Brain pericyte (primary cell): ENCODE results near the gene RPS6KA5.
"Not testable (repeated sequence)": the region's sequence is repeated elsewhere in the genome, so short reads cannot be mapped to it uniquely, and the experiment has no call there.

Experiments
- DNase-seq: peaks from one replicate; pipeline ENCODE4 v3.0.0-alpha.2; 2012; ENCODE audit warnings: low read depth, low spot score

RPS6KA5 gene

GRCh38 chr14:91029456-91030217 lies 30.8 kb downstream of the RPS6KA5 start:
- DNase-seq, result no peak

GRCh38 chr14:91027561-91027960 lies 32.9 kb downstream of the RPS6KA5 start:
- DNase-seq, result no peak

DNA sequence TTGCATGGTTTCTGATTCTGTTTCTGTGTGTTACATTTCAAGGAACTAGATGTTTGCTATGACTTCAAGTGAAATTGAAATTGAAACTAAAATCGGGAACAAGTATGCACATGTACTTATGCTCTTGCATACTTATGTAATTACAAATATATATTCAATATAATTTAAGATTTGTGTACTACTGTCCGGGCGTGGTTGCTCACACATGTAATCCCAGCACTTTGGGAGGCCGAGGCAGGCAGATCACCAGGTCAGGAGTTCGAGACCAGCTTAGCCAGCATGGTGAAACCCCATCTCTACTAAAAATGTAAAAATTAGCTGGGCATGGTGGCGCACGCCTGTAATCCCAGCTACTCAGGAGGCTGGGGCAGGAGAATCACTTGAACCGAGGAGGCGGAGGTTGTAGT lies 37.8 kb downstream of the RPS6KA5 start:
- DNase-seq, result not testable (repeated sequence)

GRCh38 chr14:91021991-91022621 lies 38.3 kb downstream of the RPS6KA5 start:
- no peak for DNase-seq

- no peak for DNase-seq
Measured at GRCh38 chr14:91021115-91021514, 39.3 kb downstream of the RPS6KA5 start.

- DNase-seq, result no peak
Measured at GRCh38 chr14:91019673-91020072, 40.8 kb downstream of the RPS6KA5 start.

GRCh38 chr14:91018481-91018880 lies 42.0 kb downstream of the RPS6KA5 start:
- no peak for DNase-seq

DNA sequence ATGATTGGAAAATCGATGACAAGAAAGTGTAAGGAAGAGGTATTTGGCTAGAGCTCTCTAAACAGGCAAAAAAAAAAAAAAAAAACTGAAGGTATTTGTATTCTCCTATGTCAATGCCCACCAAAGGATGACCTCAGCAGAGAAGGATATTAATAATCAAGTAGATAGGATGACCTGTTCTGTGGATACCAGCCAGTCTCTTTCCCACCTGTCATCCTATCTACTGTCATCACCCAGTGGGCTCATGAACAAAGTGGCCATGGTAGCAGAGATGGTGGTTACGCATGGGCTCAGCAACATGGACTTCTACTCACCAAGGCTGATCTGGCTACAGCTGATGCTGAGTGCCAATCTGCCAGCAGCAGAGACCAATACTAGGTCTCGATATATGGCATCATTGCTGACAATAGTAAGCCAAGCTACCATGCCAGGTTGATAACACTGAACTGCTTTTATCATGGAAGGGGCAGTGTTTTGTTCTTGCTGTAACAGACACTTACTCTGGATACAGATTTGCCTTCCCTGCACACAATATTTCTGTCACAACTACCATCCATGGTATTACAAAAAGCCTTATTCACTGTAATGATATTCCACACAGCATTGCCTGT lies 43.5 kb downstream of the RPS6KA5 start:
- DNase-seq, result no peak

GRCh38 chr14:91015435-91015834 lies 45.0 kb downstream of the RPS6KA5 start:
- no peak for DNase-seq

GRCh38 chr14:91012045-91012444 lies 48.4 kb downstream of the RPS6KA5 start:
- no peak for DNase-seq

GRCh38 chr14:91010153-91010533 lies 50.3 kb downstream of the RPS6KA5 start:
- no peak for DNase-seq

- DNase-seq, result no peak
Measured at GRCh38 chr14:91009501-91010152, 50.8 kb downstream of the RPS6KA5 start.

DNA sequence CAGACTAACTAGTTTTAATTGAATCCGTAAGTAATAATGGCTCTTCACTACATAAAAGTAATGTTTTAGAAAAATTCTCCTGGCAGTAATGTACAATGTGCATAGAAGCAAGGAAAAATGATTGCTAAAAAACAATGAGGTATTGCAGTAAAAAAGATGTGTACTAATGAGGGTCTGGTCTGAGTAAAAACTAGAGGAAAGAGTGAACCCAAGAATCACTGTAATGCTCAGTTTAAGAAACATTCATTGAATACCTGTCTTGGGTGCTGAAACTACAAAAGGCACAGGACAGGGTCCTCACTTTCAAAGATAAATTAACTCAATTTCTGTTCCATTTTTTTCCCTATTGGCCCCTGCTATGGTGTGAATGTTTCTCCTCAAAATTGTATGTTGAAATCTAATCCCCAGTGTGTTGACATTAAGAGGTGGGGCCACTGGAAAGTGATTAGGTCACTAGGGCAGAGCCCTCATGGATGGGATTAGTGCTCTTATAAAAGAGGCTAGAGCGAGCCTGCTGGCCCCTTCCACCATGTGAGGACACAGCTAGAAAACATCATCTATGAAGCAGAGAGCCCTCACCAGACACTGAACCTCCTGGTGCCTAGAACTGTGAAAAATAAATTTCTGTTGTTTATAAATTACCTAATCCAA lies 51.6 kb downstream of the RPS6KA5 start:
- DNase-seq, result no peak

- DNase-seq, result no peak
Measured at GRCh38 chr14:91005716-91006115, 54.7 kb downstream of the RPS6KA5 start.

DNA sequence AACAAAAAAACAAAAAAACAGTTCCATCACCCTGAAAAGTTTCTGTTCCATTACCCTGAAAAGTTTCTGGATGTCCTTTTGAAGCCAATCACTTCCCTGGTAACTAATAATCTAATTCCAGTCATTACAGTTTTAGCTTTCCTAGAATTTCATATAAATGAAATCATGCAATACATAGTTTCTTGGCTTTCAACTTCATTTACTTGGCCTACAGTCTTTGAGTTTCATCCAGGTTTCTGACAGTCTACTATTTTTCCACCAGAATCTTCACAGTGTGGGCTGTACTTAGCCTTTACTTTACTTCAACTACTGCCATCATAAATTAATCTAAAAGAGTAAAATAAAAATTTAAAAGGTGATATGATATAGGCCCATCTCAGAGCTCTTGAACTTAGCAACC lies 55.5 kb downstream of the RPS6KA5 start:
- no peak for DNase-seq

- DNase-seq, result no peak
Measured at GRCh38 chr14:90999299-90999698, 61.1 kb downstream of the RPS6KA5 start.

- DNase-seq, result no peak
Measured at GRCh38 chr14:90996967-90997366, 63.5 kb downstream of the RPS6KA5 start.

- no peak for DNase-seq
Measured at GRCh38 chr14:90995785-90996184, 64.7 kb downstream of the RPS6KA5 start.

DNA sequence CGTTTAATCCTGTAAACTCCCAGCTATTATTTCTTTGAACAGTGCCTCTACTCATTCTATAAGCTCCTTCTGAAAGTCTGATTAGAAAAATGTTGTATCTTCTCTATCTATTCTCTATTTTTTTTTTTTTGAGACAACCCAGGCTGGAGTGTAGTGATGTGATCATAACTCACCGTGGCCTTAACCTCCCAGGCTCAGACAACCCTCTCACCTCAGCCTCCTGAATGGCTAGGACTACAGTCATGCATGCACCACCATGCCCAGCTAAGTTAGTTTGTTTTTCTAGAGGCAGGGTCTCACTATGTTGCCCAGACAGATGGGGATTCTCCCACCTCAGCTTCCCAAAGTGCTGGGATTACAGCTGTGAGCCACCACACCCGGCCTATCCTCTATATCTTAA lies 66.6 kb downstream of the RPS6KA5 start:
- DNase-seq, result no peak

GRCh38 chr14:90991690-90992443 lies 68.6 kb downstream of the RPS6KA5 start:
- no peak for DNase-seq

DNA sequence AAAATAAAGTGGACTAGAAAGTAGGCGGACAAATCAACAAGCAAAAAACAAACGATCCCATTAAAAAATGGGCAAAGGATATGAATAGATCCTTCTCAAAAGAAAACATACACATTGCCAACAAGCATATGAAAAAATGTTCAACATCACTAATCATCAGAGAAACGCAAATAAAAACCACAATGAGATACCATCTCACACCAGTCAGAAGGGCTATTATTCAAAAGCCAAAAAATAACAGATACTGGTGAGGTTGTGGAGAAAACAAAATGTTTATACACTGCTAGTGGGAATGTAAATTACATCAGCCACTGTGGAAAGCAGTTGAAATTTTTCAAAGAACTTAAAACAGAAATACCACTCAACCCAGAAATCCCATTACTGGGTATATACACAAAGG lies 70.3 kb downstream of the RPS6KA5 start:
- no peak for DNase-seq
